HG03108 (cell line): ENCODE measurements around the gene RAPGEFL1.
"Not testable (repeated sequence)": the region's sequence is repeated elsewhere in the genome, so short reads cannot be mapped to it uniquely, and the experiment has no call there.

ENCODE experiments used
- ATAC-seq: cut with Tn5 transposase; IDR thresholded peaks from one replicate; pipeline ENCODE4 v1.9.1; 2021; ENCODE audit warnings: moderate library complexity; ENCODE audit not compliant: unreplicated experiment

RAPGEFL1 gene

GRCh38 chr17:40173091-40173777 is 4.0 kb upstream of the RAPGEFL1 start:
- ATAC-seq, result no peak

DNA sequence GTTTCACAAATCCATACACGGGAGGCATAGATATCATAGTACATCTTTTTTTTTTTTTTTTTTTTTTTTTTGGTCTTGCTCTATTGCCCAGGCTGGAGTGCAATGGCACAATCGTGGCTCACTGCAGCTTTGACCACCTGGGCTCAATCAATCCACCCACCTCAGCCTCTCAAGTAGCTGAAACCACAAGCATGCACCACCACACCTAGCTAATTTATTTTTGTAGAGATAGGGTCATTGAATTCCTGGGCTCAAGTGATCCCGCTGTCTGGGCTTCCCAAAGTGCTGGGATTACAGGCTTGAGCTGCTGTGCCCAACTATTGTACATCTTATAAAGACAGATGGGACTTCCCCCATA is 3.5 kb upstream of the RAPGEFL1 start:
- ATAC-seq, result no peak

DNA sequence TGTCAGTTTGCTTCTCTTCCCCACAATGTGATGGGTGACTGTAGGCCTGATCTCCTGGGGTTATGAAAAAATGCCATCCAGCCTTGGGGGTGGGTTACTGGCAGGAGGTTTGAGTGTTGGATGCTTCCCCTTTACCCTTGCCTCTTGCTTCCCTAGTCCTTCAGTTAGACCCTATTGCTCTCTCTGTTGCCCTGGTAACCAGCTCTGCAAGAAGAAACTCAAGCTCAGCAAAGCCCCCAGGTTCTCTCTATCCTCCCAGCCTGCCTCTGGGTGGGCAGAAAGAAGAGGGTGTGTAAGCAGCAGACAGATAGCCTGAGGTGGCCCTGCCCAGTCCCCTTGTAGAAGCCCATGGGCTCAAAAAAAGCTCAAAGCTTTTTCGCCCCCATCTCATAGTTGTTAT is 2.8 kb upstream of the RAPGEFL1 start:
- ATAC-seq, result no peak

- no peak for ATAC-seq
These were observed 1.1 kb upstream of the RAPGEFL1 start for GRCh38 chr17:40175928-40176753.

DNA sequence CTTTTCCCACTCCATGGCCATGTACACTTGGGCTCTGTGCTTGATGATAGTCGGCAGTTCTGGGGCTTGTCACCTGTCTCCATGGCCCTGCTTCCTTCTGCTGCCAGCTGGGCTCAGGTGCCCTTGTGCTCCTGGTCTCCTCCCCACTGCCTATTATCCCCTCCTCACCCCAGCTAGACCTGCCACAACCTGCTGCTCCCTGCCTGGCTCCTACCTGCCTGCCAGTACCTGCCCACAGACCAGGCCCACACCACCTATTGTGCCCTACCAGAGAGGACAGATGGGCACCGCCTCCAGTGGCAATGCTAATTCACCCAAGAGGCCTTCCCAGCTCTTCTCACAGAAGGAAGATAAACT is 538 bp upstream of the RAPGEFL1 start:
- ATAC-seq, result no peak

- no peak for ATAC-seq
These were observed 841 bp downstream of the RAPGEFL1 start for GRCh38 chr17:40178021-40178601.

- ATAC-seq, result no peak
These were observed 1.4 kb downstream of the RAPGEFL1 start for GRCh38 chr17:40178660-40179059.

DNA sequence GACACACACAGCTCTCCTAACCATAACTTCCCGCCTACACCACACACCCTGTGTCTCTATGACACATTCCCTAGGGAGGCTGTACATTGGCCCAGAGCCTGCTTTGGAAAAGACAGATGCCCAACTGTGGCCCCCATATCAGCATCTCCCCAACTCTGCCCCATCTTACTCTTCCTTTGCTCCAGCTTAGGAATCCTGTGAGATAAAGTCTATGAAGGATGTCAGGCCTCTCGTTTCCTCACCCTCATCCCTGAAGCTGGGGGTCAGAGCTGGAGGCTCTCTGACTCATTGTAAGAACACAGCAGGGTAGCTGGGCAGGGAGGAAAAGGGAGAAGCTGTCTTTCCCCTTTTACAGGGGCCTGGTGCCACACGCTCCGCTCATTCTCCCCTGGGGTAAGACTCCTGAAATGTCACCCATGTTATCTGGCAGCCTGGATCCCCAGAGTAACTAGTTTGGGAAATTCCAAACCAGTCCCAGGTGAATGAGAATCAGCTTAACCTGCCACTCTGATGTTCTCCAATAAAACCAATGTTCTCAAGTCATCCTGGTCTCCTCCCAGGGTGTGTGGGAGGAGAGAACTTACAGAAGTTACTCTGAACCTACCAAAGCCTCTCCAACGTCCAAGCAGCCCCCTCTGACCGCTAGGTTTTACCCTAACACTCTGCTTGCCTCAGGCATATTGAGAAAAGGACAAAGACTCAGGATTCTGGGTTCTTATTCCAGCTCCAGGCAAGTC is 2.8 kb downstream of the RAPGEFL1 start:
- no peak for ATAC-seq

DNA sequence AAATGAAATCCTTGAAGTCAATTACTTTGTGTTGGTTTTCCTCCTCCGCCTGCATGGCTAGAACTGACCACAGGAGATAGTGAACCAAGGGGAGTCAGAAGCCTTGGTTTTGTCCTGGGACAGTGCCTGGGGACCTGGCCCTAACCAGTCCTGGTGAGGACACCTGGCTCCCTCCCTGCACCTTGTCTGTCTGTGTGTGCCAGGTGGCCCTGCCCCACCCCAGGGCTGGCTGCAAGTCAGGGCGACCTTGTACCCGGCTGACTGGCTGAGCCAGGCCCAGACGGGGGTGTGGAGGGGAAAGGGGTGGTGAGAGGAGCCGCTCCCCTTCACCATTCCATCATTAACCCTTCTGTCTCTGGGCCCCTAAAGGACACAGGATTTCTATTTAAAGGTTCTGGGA is 3.4 kb downstream of the RAPGEFL1 start:
- ATAC-seq, result no peak

- ATAC-seq, result no peak
These were observed 3.9 kb downstream of the RAPGEFL1 start for GRCh38 chr17:40181205-40181604.

DNA sequence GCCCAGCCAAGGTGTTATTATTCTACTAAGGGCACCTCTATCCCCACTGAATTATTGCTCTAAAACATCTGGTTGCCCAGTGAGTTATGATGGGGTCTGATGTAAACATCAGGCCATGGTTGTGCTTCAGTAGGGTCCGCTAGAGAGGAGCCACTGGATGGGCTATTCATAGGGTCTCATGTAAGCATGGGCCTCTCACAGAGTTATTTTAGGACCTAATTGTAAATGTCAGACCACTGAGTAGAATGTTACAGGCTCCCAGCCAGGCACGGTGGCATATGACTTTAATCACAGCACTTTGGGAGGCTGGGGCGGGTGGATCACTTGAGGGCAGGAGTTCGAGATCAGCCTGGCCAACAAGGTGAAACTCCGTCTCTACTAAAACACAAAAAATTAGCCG is 5.3 kb downstream of the RAPGEFL1 start:
- no peak for ATAC-seq

- no peak for ATAC-seq
These were observed 10.0 kb downstream of the RAPGEFL1 start for GRCh38 chr17:40187238-40187637.

GRCh38 chr17:40188694-40189093 is 11.4 kb downstream of the RAPGEFL1 start:
- no peak for ATAC-seq

DNA sequence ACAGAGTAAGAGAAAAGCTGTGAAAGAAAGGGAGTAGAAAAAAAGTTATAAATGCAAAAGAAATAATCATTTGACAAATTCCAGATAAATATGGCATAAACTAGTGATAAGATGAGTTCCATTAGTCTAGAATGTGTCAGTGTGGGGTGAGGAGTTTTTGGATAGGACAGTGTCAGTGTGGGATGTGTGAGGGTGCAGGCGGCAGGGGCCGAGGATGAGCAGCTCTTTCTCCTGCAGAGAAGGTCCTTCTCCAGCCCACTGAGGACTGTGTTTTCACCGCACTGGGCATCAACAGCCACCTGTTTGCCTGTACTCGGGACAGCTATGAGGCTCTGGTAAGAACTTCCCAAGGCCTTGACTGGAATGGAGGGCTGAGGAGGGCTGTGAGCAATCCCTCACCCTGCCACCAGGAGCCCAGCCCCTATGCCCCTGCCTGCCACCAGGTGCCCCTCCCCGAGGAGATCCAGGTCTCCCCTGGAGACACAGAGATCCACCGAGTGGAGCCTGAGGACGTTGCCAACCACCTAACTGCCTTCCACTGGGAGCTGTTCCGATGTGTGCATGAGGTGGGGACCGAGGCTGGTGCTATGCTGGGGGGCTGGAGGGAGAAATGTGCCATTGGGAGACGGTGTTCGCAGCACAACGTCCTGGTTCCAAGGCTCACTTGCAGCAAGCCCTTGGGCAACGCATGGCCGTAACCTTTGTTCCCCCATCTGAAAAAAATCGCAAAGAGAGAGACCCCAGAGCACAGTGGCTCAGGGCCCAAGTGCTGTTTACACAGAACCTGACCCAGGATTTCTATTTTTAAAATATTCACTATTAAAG is 13.1 kb downstream of the RAPGEFL1 start:
- no peak for ATAC-seq

- ATAC-seq, result peak; percentile 73
These were observed 14.3 kb downstream of the RAPGEFL1 start for GRCh38 chr17:40191237-40192208.

GRCh38 chr17:40192961-40193360 is 15.7 kb downstream of the RAPGEFL1 start:
- no peak for ATAC-seq

DNA sequence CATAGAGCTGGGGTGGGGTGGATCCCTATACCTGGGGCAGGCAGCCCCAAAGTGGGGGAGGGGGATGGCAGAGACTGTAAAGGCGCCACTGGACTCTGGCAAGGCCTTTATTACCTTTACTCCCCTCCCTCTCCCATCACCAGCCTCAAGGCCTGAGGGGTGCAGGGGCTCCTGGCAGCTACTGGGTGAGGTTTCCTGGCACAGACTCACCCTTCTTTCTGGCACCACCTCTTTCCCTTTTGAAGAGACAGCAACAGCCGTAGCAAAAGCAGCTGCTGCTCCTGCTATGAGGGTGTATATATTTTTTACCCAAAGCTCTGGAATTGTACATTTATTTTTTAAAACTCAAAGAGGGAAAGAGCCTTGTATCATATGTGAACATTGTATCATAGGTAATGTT is 17.6 kb downstream of the RAPGEFL1 start:
- ATAC-seq, result no peak

GRCh38 chr17:40197550-40197949 is 20.3 kb downstream of the RAPGEFL1 start:
- ATAC-seq, result no peak

- ATAC-seq, result not testable (repeated sequence)
These were observed 20.7 kb downstream of the RAPGEFL1 start for GRCh38 chr17:40197965-40198456.
